Activated CD4-positive, alpha-beta memory T cell treated with anti-CD3 and anti-CD28 coated beads for 36 hours (primary cell): ENCODE data around the gene CISD3. TPM values are rescaled to one million over a fixed set of nuclear protein-coding genes. Genes with fewer than 3 reads are reported as not detected.

Experiments used
- CTCF ChIA-PET: fragments of 350-600 bp; sonication (Branson Sonifier 250); formaldehyde crosslinking; loops from one replicate; lab custom pipeline; 2021; ENCODE audit warnings: antibody characterized with exemption, inconsistent platforms; lab: Charles Lee
- POLR2A ChIA-PET: fragments of 350-600 bp; sonication (Branson Sonifier 250); formaldehyde crosslinking; loops from one replicate; lab custom pipeline; 2021; ENCODE audit warnings: antibody characterized with exemption; lab: Charles Lee
- DNase-seq: peaks from one replicate; pipeline ENCODE4 v3.0.0-alpha.2; 2020
- H3K27ac Mint-ChIP-seq: one replicate; pipeline ENCODE4 v1.8.0; 2021; ENCODE audit warnings: mixed read lengths
- H3K27me3 Mint-ChIP-seq: one replicate; pipeline ENCODE4 v1.8.0; 2021; ENCODE audit warnings: mixed read lengths
- H3K36me3 Mint-ChIP-seq: one replicate; pipeline ENCODE4 v1.8.0; 2021; ENCODE audit warnings: mixed read lengths
- H3K4me1 Mint-ChIP-seq: one replicate; pipeline ENCODE4 v1.8.0; 2021; ENCODE audit warnings: low read depth, mixed read lengths
- H3K4me3 Mint-ChIP-seq: one replicate; pipeline ENCODE4 v1.8.0; 2021; ENCODE audit warnings: mild to moderate bottlenecking, mixed read lengths
- H3K9me3 Mint-ChIP-seq: one replicate; pipeline ENCODE4 v1.8.0; 2021; ENCODE audit warnings: mixed read lengths
- intact Hi-C: fragments of 100-400 bp; cut with micrococcal nuclease; formaldehyde crosslinking; loops from one replicate; pipeline ENCODE4 v1.15.1; 2023
- total RNA-seq, 2 experiments: library from RNA; stranded (reverse); gene quantifications; one replicate each; pipeline ENCODE4 v1.2.3, GENCODE V29; 2021

CISD3 gene, protein sequence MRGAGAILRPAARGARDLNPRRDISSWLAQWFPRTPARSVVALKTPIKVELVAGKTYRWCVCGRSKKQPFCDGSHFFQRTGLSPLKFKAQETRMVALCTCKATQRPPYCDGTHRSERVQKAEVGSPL
- 10 to 100 TPM; 54.7 to 59.1 TPM for total RNA-seq

DNA sequence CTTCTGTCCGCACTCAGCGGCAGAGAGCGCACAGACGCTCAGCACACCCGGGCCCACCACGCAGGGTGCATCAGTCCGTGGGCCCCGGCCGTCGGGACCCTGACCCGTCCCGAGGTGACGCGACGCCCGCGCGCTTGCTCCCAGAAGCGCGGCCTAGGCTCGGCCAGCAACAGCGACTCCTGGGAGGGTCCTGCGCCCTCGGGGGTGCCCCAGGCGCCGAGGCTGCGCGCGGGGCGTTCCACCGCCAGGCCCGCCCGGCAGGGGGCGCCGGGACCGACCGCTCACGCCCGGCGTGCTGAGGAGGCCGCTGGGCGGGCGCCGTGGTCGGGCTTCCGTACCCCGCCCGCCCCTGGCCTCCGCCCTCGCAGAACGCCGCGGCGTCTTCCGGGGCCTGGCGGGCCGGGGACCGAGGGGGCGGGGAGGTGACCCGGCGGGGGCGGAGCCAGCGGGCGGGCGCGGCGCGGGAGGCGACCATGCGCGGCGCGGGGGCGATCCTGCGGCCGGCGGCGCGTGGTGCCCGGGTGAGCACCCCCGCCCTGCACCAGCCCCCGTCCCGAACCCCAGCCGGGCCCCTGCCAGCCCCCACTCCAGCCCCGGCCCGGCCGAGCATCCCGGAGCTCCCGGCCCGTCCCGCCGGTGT, at the start of gene CISD3:
Gene CISD3, plus strand, starts transcription at position 456 of the 640 bp plus-strand sequence. Its CDS starts 18 bp downstream, at position 474.
- CTCF ChIA-PET: interaction anchor here (0.8 to 8.1 kb wide), 8 partner anchors 25 to 172 kb away, joined by 3 to 210 read pairs (median 7); partner anchors contain the start of genes EPOP and MLLT6
- POLR2A ChIA-PET: interaction anchor here (1.0 to 6.6 kb wide), 4 partner anchors 11 to 55 kb away, joined by 4 to 116 read pairs (median 7); partner anchors contain the start of genes EPOP and MLLT6
- peak; percentile 89 for DNase-seq
- Mint-ChIP-seq H3K9me3 (no peaks in the 10 kb centered on the region), H3K27me3 (no peaks in the 10 kb centered on the region), H3K4me1 (peaks cover 78% of the 10 kb centered on the region), H3K27ac (peak within 1 kb of the TSS; percentile 98), H3K4me3 (peak within 1 kb of the TSS; percentile 92), H3K36me3 (peaks cover 23% of the 10 kb centered on the region)
- intact Hi-C loops: loop anchor here (5.0 kb wide), 1 partner anchor 173 kb away; no protein-coding TSS in a partner anchor

DNA sequence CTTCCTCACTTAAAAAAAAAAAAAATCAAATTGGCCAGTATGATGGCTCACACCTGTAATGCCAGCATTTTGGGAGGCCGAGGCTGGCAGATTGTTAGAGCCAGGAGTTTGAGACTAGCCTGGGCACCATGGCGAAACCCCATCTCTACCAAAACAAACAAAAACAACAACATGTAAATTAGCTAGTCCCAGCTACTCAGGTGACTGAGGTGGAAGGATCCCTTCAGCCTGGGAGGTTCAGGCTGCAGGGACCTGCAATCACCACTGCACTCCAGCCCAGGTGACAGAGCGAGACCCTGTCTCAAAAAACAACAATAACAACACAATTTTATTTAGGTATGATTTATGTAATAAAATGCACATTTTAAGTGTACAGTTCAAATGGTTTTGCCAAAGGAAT, 49.0 kb upstream of the CISD3 start:
- no peak overlapping the region for H3K4me3 Mint-ChIP-seq

DNA sequence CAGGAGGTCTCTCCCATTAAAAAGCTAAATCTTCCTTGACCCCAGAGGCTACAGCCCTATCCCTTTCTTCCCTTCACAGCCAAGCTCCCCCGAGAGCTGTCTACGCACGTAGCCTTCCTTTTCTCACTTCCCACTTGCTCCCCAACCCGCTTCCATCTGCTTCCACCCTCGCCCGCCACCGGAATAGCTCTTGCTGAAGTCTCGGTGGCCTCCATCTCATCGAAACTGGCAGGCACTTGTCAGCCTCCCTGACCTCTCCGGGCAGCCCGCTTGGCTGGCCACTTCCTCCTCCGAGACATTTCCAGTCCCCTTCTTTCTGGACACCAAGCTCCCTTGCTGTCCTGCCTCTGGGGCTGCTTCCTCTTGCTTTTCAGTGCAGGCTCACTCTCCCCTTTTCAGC, 44.6 kb upstream of the CISD3 start:
- no peak overlapping the region for H3K4me3 Mint-ChIP-seq
- POLR2A ChIA-PET: no interaction called here
- CTCF ChIA-PET: interaction anchor here (1.6 to 3.1 kb wide), 2 partner anchors 46 to 49 kb away, joined by 3 to 13 read pairs; no protein-coding TSS in a partner anchor
- H3K27ac Mint-ChIP-seq: no peak overlapping the region
- no peaks in the 10 kb centered on the region for H3K9me3 Mint-ChIP-seq
- H3K4me1 Mint-ChIP-seq: peaks cover 5% of the 10 kb centered on the region
- DNase-seq: no peak
- no peaks in the 10 kb centered on the region for H3K27me3 Mint-ChIP-seq
- no peaks in the 10 kb centered on the region for H3K36me3 Mint-ChIP-seq
- intact Hi-C loops: no loop called here

More for the DNA sequence above, 49.0 kb upstream of the CISD3 start:
- no peak overlapping the region for H3K27ac Mint-ChIP-seq
- H3K9me3 Mint-ChIP-seq: no peaks in the 10 kb centered on the region
- H3K36me3 Mint-ChIP-seq: no peaks in the 10 kb centered on the region
- peaks cover 13% of the 10 kb centered on the region for H3K4me1 Mint-ChIP-seq
- intact Hi-C loops: no loop called here
- no peak for DNase-seq
- ChIA-PET CTCF (interaction anchor here (1.4 to 10.4 kb wide), 3 partner anchors 13 to 53 kb away, joined by 3 to 210 read pairs (median 5); partner anchors contain the start of gene CISD3), POLR2A (no interaction called here)
- H3K27me3 Mint-ChIP-seq: no peaks in the 10 kb centered on the region

DNA sequence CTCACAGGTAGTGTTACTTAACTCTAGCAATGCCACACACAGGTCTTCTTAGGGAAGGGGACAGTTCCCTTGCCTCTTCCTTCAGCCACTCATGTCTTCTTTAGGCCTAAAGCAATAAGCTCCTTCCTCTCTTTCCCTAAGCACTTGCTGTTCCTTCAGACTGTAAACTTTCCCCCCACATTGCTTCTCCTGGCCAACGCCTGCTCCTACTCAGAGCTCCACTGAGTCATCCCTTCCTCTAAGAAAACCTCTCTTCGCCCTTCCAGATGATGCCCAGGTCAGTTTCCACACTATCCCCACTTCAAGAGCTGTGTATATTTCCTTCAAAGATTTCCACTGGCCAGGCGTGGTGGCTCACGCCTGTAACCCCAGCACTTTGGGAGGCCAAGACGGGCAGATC, 42.9 kb upstream of the CISD3 start:
- intact Hi-C loops: no loop called here
- H3K4me1 Mint-ChIP-seq: peaks cover 5% of the 10 kb centered on the region
- H3K9me3 Mint-ChIP-seq: no peaks in the 10 kb centered on the region
- ChIA-PET CTCF (interaction anchor here (1.0 to 3.1 kb wide), 3 partner anchors 10 to 48 kb away, joined by 3 to 13 read pairs (median 8); no protein-coding TSS in a partner anchor), POLR2A (interaction anchor here (0.8 kb wide), 1 partner anchor 11 kb away, joined by 4 read pairs; no protein-coding TSS in a partner anchor)
- no peaks in the 10 kb centered on the region for H3K36me3 Mint-ChIP-seq
- no peak for DNase-seq
- no peak overlapping the region for H3K27ac Mint-ChIP-seq
- no peaks in the 10 kb centered on the region for H3K27me3 Mint-ChIP-seq
- H3K4me3 Mint-ChIP-seq: no peak overlapping the region

DNA sequence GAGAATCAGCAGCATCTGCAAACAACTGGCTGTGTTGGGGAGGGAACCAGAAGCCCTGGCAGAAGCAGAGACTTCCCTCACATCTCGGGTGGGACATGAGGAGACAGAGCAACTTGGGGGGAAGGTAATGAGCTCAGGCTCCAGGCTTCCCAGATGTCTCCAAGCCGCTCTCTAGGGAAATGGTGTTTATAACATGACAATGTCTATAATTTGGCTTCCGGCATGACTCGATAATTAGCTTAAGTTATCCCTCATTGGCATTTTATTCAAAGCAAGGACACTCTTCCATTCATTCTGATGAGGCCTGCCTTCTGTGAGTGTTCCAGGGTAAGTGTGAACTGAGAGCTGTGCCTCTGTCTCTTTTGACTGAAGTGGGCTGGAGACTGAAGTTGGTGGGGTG, 39.8 kb upstream of the CISD3 start:
- CTCF ChIA-PET: interaction anchor here (1.8 to 2.3 kb wide), 3 partner anchors 13 to 45 kb away, joined by 6 to 8 read pairs (median 7); no protein-coding TSS in a partner anchor

DNA sequence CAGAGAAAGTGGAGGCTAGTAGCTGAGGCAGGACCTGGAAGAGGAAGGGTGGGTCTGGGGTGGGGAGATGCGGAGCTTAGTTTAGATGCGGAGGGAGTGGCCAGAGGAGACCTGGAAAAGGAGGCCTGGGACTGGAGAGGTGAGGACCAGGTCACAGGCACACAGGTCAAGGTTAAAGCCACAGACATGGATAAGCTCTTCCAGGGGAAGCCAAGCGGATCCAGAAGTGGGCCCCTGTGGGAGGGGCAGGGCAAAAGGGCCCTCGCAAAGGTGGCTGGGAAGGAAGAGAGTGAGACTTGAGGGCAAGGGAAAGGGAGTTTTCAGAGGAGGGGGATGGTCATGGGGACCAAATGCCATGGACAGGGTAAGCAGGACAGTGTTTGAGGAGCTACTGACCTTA, 39.0 kb upstream of the CISD3 start:
- ChIA-PET POLR2A (no interaction called here), CTCF (interaction anchor here (0.8 to 2.3 kb wide), 4 partner anchors 14 to 133 kb away, joined by 3 to 8 read pairs (median 6); no protein-coding TSS in a partner anchor)
- Mint-ChIP-seq H3K27me3 (no peaks in the 10 kb centered on the region), H3K4me3 (no peak overlapping the region), H3K27ac (no peak overlapping the region), H3K9me3 (no peaks in the 10 kb centered on the region), H3K4me1 (peaks cover 5% of the 10 kb centered on the region), H3K36me3 (no peaks in the 10 kb centered on the region)
- intact Hi-C loops: no loop called here
- no peak for DNase-seq

More for the DNA sequence above, 39.8 kb upstream of the CISD3 start:
- Mint-ChIP-seq H3K27ac (no peak overlapping the region), H3K4me1 (peaks cover 5% of the 10 kb centered on the region), H3K9me3 (no peaks in the 10 kb centered on the region), H3K27me3 (no peaks in the 10 kb centered on the region), H3K36me3 (no peaks in the 10 kb centered on the region), H3K4me3 (no peak overlapping the region)
- POLR2A ChIA-PET: interaction anchor here (0.7 kb wide), 1 partner anchor 73 kb away, joined by 3 read pairs; no protein-coding TSS in a partner anchor
- intact Hi-C loops: no loop called here
- DNase-seq: no peak

DNA sequence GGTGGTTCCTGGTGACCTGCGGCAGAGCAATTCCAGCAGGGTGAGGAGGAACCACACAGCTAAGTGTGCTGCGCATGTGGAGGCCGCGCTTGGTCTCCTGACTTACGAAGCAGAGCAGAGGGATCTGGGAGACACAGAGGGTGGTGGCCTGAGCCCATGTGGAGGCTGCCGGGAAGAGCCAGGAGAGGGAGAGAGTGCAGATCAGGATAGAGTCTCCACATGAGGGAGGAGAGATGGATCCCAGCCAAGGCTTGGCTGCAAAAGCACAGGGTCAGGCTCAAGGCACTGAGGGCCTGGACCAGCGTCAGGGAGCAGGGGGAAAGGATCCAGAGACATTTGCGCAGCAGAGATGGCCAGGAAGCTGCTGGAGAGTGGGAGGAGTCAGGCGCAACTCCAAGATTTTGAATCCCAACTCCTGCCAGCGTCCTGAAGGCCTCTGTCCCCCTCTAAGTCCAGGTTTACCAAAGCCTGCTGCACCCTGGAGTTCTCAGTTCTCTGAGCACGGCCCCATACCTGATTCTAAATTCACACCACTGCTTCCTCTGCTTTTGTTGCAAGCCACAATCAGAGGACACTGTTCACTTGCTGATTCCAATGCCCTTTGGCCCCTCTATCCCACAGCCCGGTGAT, 36.3 kb upstream of the CISD3 start:
- Mint-ChIP-seq H3K4me1 (peaks cover 17% of the 10 kb centered on the region), H3K9me3 (no peaks in the 10 kb centered on the region), H3K27me3 (no peaks in the 10 kb centered on the region), H3K36me3 (no peaks in the 10 kb centered on the region), H3K4me3 (no peak overlapping the region), H3K27ac (no peak overlapping the region)
- DNase-seq: no peak
- ChIA-PET POLR2A (interaction anchor here (0.6 kb wide), 1 partner anchor 1419 kb away, joined by 3 read pairs; no protein-coding TSS in a partner anchor), CTCF (interaction anchor here (1.0 kb wide), 1 partner anchor 17 kb away, joined by 3 read pairs; no protein-coding TSS in a partner anchor)
- intact Hi-C loops: no loop called here

DNA sequence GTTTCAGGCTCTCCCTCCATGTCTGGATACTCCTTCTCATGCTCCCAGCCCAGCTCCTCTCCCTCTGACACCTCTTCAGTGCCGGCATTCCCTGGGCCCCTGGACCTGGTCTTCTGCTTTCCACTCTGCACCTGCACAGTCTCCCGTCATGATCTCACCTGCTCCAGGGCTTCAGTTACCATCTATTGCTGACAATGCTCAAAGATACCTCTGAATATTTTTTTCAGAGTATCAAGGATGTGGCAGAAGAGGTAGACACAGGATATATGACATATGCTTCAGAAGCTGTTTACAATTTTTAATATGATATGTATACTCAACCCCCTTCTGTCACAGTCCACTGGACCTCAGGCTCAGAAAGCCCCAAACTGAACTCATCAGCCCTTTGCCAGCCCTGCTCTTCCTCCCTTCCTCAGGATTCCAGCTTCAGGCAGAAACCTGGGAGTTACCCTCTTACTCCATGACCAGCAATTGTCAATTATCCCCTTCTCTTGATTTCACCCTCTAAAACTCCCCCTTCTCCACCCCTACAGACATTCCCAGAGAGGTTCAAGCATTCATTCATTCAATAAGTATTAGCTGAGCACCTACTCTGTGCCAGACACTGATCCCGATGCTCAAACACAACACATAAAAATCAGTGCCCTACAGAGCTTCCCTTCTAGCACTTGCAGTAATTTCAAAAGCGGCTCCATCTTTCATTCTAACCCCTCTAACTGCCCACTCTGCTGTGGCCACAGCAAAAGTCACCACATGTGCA, 32.9 kb upstream of the CISD3 start:
- H3K27ac Mint-ChIP-seq: peak overlapping the region; percentile 64
- H3K36me3 Mint-ChIP-seq: no peaks in the 10 kb centered on the region
- DNase-seq: no peak
- peaks cover 44% of the 10 kb centered on the region for H3K4me1 Mint-ChIP-seq
- H3K27me3 Mint-ChIP-seq: no peaks in the 10 kb centered on the region
- intact Hi-C loops: no loop called here
- POLR2A ChIA-PET: no interaction called here
- CTCF ChIA-PET: interaction anchor here (1.0 to 1.8 kb wide), 5 partner anchors 13 to 38 kb away, joined by 3 to 7 read pairs (median 3); no protein-coding TSS in a partner anchor
- no peak overlapping the region for H3K4me3 Mint-ChIP-seq
- no peaks in the 10 kb centered on the region for H3K9me3 Mint-ChIP-seq

DNA sequence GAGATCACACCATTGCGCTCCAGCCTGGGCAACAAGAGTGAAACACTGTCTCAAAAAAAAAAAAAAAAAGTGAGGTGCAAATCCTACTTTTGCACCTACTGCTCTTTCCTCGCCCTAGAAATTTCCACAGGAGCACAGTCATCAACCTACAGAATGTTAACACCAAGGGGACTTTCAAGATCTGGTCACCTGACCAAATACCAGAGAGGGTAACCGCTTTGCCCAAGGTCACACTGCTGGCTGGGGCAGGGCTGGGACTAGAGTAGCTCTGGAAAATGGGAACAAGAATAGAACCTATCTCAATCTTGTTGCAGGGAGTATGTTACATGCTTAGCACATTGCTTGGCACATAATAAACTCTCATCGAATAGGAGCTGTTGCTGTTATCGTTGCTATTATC, 31.4 kb upstream of the CISD3 start:
- H3K27ac Mint-ChIP-seq: peak overlapping the region; percentile 97
- peaks cover 44% of the 10 kb centered on the region for H3K4me1 Mint-ChIP-seq
- DNase-seq: no peak
- ChIA-PET CTCF (interaction anchor here (1.2 to 3.8 kb wide), 3 partner anchors 22 to 37 kb away, joined by 3 to 51 read pairs (median 11); partner anchors contain the start of gene EPOP), POLR2A (interaction anchor here (8.6 to 9.4 kb wide), 2 partner anchors 23 to 31 kb away, joined by 100 to 116 read pairs; partner anchors contain the start of genes CISD3 and EPOP)
- H3K36me3 Mint-ChIP-seq: peaks cover 12% of the 10 kb centered on the region
- no peak overlapping the region for H3K4me3 Mint-ChIP-seq
- intact Hi-C loops: no loop called here
- no peaks in the 10 kb centered on the region for H3K27me3 Mint-ChIP-seq
- H3K9me3 Mint-ChIP-seq: no peaks in the 10 kb centered on the region

DNA sequence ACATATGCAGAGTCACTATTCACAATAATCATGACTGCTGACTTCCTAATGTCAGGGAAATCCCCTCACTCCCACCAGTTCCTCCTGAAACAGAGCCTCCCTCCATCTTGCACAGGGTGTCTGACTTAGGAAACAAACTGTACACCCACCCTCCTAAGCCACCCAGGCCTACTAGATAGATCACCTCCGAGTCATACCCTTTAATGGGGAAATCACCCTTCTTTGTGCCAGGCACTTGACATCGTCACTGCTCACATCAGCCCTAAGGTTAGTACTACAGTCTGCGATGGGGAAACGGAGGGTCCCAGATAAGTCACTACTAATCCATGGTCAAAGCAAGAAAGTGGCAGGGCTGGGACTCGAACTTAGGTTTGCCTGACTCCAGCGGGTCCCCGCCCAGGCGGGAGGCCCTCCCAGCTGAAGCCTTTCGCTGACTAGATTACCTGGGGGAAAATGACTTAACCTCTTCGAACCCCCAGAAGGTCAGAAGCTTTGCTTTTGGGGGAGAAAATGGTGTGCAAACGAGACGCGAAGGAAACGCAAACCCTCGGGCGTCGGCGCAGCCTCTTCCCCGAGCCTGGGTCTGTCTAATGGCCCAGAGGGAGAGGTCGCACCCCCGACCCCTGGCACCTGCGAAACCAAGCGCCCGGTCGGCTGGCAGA, 28.5 kb upstream of the CISD3 start:
- Mint-ChIP-seq H3K9me3 (no peaks in the 10 kb centered on the region), H3K4me1 (peaks cover 44% of the 10 kb centered on the region), H3K36me3 (peaks cover 29% of the 10 kb centered on the region), H3K27me3 (no peaks in the 10 kb centered on the region), H3K27ac (peak overlapping the region; percentile 97), H3K4me3 (peak overlapping the region; percentile 77)
- intact Hi-C loops: loop anchor here (1.0 to 5.0 kb wide), 6 partner anchors 24 to 1095 kb away; partner anchors contain the start of genes PLXDC1, PSMB3 and RPL23
- ChIA-PET CTCF (interaction anchor here (0.8 to 3.8 kb wide), 4 partner anchors 25 to 35 kb away, joined by 3 to 51 read pairs (median 6); partner anchors contain the start of gene EPOP), POLR2A (interaction anchor here (0.6 to 9.4 kb wide), 10 partner anchors 9 to 712 kb away, joined by 3 to 116 read pairs (median 6); partner anchors contain the start of genes CISD3, EPOP and PSMB3)
- DNase-seq: peak; percentile 94
